ENCODE measurements around the gene WDR87. TPM values are rescaled to one million over a fixed set of nuclear protein-coding genes. Genes with fewer than 3 reads are reported as not detected.

Gene WDR87
- total RNA-seq, 3 donors from 2014 or later: not detected

- Mint-ChIP-seq H3K27me3 (ENCODE audit: low read depth) (no peaks in the 10 kb centered on the region), H3K4me1 (ENCODE audit: low read depth) (peaks cover 17% of the 10 kb centered on the region), H3K36me3 (ENCODE audit: insufficient read depth) (peaks cover 16% of the 10 kb centered on the region), H3K9me3 (no peaks in the 10 kb centered on the region), H3K4me3 (no peak overlapping the region)
- no peak for ATAC-seq
- no peak for DNase-seq
Measured at GRCh38 chr19:37920591-37921450, 14.4 kb upstream of the WDR87 start.

GRCh38 chr19:37914908-37915307 lies 8.5 kb upstream of the WDR87 start:
- Mint-ChIP-seq H3K4me3 (no peak overlapping the region), H3K9me3 (no peaks in the 10 kb centered on the region)
- no peak for ATAC-seq

GRCh38 chr19:37909661-37910199 lies 3.3 kb upstream of the WDR87 start:
- peaks cover under 1% of the 10 kb centered on the region for H3K36me3 Mint-ChIP-seq (ENCODE audit: insufficient read depth)
- DNase-seq (no peak), ATAC-seq (no peak)
- peaks cover 29% of the 10 kb centered on the region for H3K4me1 Mint-ChIP-seq (ENCODE audit: low read depth)
- no peak overlapping the region for H3K4me3 Mint-ChIP-seq
- H3K27me3 Mint-ChIP-seq (ENCODE audit: low read depth): no peaks in the 10 kb centered on the region
- H3K9me3 Mint-ChIP-seq: no peaks in the 10 kb centered on the region

More at GRCh38 chr19:37914908-37915307, 8.5 kb upstream of the WDR87 start:
- Mint-ChIP-seq H3K36me3 (ENCODE audit: insufficient read depth) (peaks cover 11% of the 10 kb centered on the region), H3K4me1 (ENCODE audit: low read depth) (peaks cover 17% of the 10 kb centered on the region), H3K27me3 (ENCODE audit: low read depth) (no peaks in the 10 kb centered on the region)
- no peak for DNase-seq

- Mint-ChIP-seq H3K9me3 (no peaks in the 10 kb centered on the region), H3K4me3 (peak overlapping the region; percentile 89), H3K27me3 (ENCODE audit: low read depth) (no peaks in the 10 kb centered on the region), H3K36me3 (ENCODE audit: insufficient read depth) (no peaks in the 10 kb centered on the region), H3K4me1 (ENCODE audit: low read depth) (peaks cover 22% of the 10 kb centered on the region)
- DNase-seq (no peak), ATAC-seq (no peak)
Measured at GRCh38 chr19:37907735-37908455, 1.5 kb upstream of the WDR87 start.

- H3K4me1 Mint-ChIP-seq (ENCODE audit: low read depth): peaks cover 22% of the 10 kb centered on the region
- no peaks in the 10 kb centered on the region for H3K9me3 Mint-ChIP-seq
- peak within 1 kb of the TSS; percentile 89 for H3K4me3 Mint-ChIP-seq
- DNase-seq: peak; percentile 88
- H3K36me3 Mint-ChIP-seq (ENCODE audit: insufficient read depth): no peaks in the 10 kb centered on the region
- no peaks in the 10 kb centered on the region for H3K27me3 Mint-ChIP-seq (ENCODE audit: low read depth)
- ATAC-seq: peak; percentile 99
Measured at GRCh38 chr19:37906869-37907734, 708 bp upstream of the WDR87 start, which contains the start of gene SIPA1L3. TSS of gene SIPA1L3 (plus strand) at chr19:37907208. CDS start at chr19:38081566, 174,358 bp downstream.

- Mint-ChIP-seq H3K27me3 (ENCODE audit: low read depth) (no peaks in the 10 kb centered on the region), H3K4me3 (no peak overlapping the region), H3K4me1 (ENCODE audit: low read depth) (peaks cover 13% of the 10 kb centered on the region), H3K9me3 (no peaks in the 10 kb centered on the region), H3K36me3 (ENCODE audit: insufficient read depth) (no peaks in the 10 kb centered on the region)
- ATAC-seq (no peak), DNase-seq (no peak)
Measured at GRCh38 chr19:37903096-37903495, 3.3 kb downstream of the WDR87 start.

- H3K4me1 Mint-ChIP-seq (ENCODE audit: low read depth): peaks cover 10% of the 10 kb centered on the region
- no peak overlapping the region for H3K4me3 Mint-ChIP-seq
- DNase-seq (peak; percentile 79), ATAC-seq (peak in 1 of 2 donors; percentile 23)
- no peaks in the 10 kb centered on the region for H3K27me3 Mint-ChIP-seq (ENCODE audit: low read depth)
- no peaks in the 10 kb centered on the region for H3K9me3 Mint-ChIP-seq
- H3K36me3 Mint-ChIP-seq (ENCODE audit: insufficient read depth): no peaks in the 10 kb centered on the region
Measured at GRCh38 chr19:37902668-37903067, 3.7 kb downstream of the WDR87 start.

- Mint-ChIP-seq H3K36me3 (ENCODE audit: insufficient read depth) (no peaks in the 10 kb centered on the region), H3K9me3 (no peaks in the 10 kb centered on the region), H3K4me3 (no peak overlapping the region), H3K4me1 (ENCODE audit: low read depth) (peaks cover 3% of the 10 kb centered on the region), H3K27me3 (ENCODE audit: low read depth) (no peaks in the 10 kb centered on the region)
- no peak for ATAC-seq
- no peak for DNase-seq
Measured at GRCh38 chr19:37899966-37900365, 6.4 kb downstream of the WDR87 start.

- Mint-ChIP-seq H3K27me3 (ENCODE audit: low read depth) (no peaks in the 10 kb centered on the region), H3K4me1 (ENCODE audit: low read depth) (peaks cover 3% of the 10 kb centered on the region), H3K9me3 (no peaks in the 10 kb centered on the region), H3K4me3 (no peak overlapping the region), H3K36me3 (ENCODE audit: insufficient read depth) (no peaks in the 10 kb centered on the region)
- DNase-seq (no peak), ATAC-seq (no peak)
Measured at GRCh38 chr19:37899453-37899852, 6.9 kb downstream of the WDR87 start.

- no peak for ATAC-seq
- H3K36me3 Mint-ChIP-seq (ENCODE audit: insufficient read depth): no peaks in the 10 kb centered on the region
- peaks cover 21% of the 10 kb centered on the region for H3K27me3 Mint-ChIP-seq (ENCODE audit: low read depth)
- no peak overlapping the region for H3K4me3 Mint-ChIP-seq
- H3K4me1 Mint-ChIP-seq (ENCODE audit: low read depth): peaks cover 3% of the 10 kb centered on the region
- DNase-seq: no peak
- H3K9me3 Mint-ChIP-seq: no peaks in the 10 kb centered on the region
Measured at GRCh38 chr19:37896180-37896579, 10.2 kb downstream of the WDR87 start.

GRCh38 chr19:37893845-37894575 lies 12.4 kb downstream of the WDR87 start:
- Mint-ChIP-seq H3K27me3 (ENCODE audit: low read depth) (peaks cover 24% of the 10 kb centered on the region), H3K4me3 (no peak overlapping the region), H3K4me1 (ENCODE audit: low read depth) (peaks cover 3% of the 10 kb centered on the region), H3K36me3 (ENCODE audit: insufficient read depth) (no peaks in the 10 kb centered on the region), H3K9me3 (no peaks in the 10 kb centered on the region)
- DNase-seq (no peak), ATAC-seq (no peak)

GRCh38 chr19:37886571-37886970 lies 19.8 kb downstream of the WDR87 start:
- Mint-ChIP-seq H3K36me3 (ENCODE audit: insufficient read depth) (peaks cover 1% of the 10 kb centered on the region), H3K27me3 (ENCODE audit: low read depth) (peaks cover 7% of the 10 kb centered on the region), H3K9me3 (peaks cover 9% of the 10 kb centered on the region), H3K4me1 (ENCODE audit: low read depth) (no peaks in the 10 kb centered on the region), H3K4me3 (no peak overlapping the region)
- no peak for ATAC-seq
- DNase-seq: no peak

GRCh38 chr19:37885392-37885791 lies 21.0 kb downstream of the WDR87 start:
- H3K9me3 Mint-ChIP-seq: peaks cover 10% of the 10 kb centered on the region
- no peak overlapping the region for H3K4me3 Mint-ChIP-seq
- ATAC-seq (no peak), DNase-seq (no peak)
- peaks cover 1% of the 10 kb centered on the region for H3K36me3 Mint-ChIP-seq (ENCODE audit: insufficient read depth)
- peaks cover under 1% of the 10 kb centered on the region for H3K27me3 Mint-ChIP-seq (ENCODE audit: low read depth)
- H3K4me1 Mint-ChIP-seq (ENCODE audit: low read depth): no peaks in the 10 kb centered on the region

All from activated T-cell treated with anti-CD3 and anti-CD28 coated beads, Interleukin-2, amount 50 U/mL, for 4 hours (primary cell).